Measurements from ENCODE around the gene NAMPT. TPM values are rescaled to one million over a fixed set of nuclear protein-coding genes. Genes with fewer than 3 reads are reported as not detected.
A peak's percentile ranks its signal among the peaks of the same experiment; 100 is the strongest.

The NAMPT gene
- total and polyA plus RNA-seq, 9 of the 15 experiments (the other 6 are each of a cell fraction or from before 2014, with no cell fraction given): 41.1 to 160 (median 106) TPM

DNA sequence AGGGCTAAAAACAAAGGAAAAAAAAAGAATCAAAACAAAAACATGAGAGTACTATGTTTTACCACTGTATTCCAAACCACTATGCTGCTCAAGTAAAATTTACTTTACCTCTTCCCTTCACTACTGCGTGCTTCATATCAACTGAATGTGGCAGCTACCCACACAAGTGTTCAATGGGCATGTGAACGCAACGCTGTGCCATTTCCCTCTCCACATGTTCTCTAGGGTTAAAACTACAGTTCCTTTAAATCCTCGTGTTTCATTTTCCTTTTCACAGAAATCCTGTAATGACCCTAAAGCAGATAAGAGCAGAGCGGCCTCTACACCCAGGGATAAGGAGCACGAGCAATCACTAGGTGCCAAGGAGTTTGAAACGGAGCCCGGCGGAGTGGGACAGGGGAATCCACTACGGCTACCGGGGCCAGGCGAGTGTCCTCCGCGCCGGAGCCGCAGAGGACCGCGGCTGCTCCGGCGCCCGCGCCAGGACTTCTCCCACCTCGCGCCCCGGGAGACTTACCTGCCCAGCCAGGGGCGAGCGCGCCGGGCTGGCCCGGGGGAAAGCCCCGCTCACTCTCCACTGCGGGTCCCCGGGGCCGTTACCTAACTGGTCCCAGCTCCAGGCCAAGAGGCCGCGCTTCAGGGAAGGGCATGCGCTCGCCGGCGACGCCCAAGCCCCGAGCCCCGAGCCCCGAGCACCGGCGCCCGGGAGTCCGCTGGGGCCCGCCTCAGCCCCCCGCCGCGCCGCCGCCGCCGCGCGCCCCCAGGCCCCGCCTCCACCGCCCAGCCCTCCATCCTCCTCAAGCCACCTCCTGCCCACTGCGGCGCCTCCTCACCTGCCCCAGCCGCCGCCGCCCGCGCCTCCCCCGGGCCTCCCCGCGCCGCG lies 711 bp downstream of the NAMPT start (continued):
- TF ChIP-seq, protein P1, sequence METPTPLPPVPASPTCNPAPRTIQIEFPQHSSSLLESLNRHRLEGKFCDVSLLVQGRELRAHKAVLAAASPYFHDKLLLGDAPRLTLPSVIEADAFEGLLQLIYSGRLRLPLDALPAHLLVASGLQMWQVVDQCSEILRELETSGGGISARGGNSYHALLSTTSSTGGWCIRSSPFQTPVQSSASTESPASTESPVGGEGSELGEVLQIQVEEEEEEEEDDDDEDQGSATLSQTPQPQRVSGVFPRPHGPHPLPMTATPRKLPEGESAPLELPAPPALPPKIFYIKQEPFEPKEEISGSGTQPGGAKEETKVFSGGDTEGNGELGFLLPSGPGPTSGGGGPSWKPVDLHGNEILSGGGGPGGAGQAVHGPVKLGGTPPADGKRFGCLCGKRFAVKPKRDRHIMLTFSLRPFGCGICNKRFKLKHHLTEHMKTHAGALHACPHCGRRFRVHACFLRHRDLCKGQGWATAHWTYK (CRISPR knock-in tag; IDR thresholded peaks at IDR 0.05): peak; percentile 74; the same call in 1 of the 2 replicates
- peak in 1 of 2 experiments; percentile 70; a peak in 1 of 4 replicates for TF ChIP-seq RCOR1 (IDR thresholded peaks at IDR 0.05; ENCODE audit: borderline replicate concordance in 1 of 2, low read depth in 2 of 2, low read length in 2 of 2)
- no peak for TF ChIP-seq PCBP2 (IDR thresholded peaks at IDR 0.05; ENCODE audit: low read depth, low read length, poor library complexity, severe bottlenecking)
- no peak for TF ChIP-seq ZNF431 (CRISPR knock-in tag; IDR thresholded peaks at IDR 0.05)
- TF ChIP-seq C11orf30 (IDR thresholded peaks at IDR 0.05; ENCODE audit: low read depth): no peak
- TF ChIP-seq MIER1 (IDR thresholded peaks at IDR 0.05; ENCODE audit: low read depth): no peak
- TF ChIP-seq, protein P2, sequence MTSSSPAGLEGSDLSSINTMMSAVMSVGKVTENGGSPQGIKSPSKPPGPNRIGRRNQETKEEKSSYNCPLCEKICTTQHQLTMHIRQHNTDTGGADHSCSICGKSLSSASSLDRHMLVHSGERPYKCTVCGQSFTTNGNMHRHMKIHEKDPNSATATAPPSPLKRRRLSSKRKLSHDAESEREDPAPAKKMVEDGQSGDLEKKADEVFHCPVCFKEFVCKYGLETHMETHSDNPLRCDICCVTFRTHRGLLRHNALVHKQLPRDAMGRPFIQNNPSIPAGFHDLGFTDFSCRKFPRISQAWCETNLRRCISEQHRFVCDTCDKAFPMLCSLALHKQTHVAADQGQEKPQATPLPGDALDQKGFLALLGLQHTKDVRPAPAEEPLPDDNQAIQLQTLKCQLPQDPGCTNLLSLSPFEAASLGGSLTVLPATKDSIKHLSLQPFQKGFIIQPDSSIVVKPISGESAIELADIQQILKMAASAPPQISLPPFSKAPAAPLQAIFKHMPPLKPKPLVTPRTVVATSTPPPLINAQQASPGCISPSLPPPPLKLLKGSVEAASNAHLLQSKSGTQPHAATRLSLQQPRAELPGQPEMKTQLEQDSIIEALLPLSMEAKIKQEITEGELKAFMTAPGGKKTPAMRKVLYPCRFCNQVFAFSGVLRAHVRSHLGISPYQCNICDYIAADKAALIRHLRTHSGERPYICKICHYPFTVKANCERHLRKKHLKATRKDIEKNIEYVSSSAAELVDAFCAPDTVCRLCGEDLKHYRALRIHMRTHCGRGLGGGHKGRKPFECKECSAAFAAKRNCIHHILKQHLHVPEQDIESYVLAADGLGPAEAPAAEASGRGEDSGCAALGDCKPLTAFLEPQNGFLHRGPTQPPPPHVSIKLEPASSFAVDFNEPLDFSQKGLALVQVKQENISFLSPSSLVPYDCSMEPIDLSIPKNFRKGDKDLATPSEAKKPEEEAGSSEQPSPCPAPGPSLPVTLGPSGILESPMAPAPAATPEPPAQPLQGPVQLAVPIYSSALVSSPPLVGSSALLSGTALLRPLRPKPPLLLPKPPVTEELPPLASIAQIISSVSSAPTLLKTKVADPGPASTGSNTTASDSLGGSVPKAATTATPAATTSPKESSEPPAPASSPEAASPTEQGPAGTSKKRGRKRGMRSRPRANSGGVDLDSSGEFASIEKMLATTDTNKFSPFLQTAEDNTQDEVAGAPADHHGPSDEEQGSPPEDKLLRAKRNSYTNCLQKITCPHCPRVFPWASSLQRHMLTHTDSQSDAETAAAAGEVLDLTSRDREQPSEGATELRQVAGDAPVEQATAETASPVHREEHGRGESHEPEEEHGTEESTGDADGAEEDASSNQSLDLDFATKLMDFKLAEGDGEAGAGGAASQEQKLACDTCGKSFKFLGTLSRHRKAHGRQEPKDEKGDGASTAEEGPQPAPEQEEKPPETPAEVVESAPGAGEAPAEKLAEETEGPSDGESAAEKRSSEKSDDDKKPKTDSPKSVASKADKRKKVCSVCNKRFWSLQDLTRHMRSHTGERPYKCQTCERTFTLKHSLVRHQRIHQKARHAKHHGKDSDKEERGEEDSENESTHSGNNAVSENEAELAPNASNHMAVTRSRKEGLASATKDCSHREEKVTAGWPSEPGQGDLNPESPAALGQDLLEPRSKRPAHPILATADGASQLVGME (CRISPR knock-in tag; IDR thresholded peaks at IDR 0.05): 0 out of 2 replicates have a peak, but pooled peaks have one; percentile 77
- TF ChIP-seq, protein P3, sequence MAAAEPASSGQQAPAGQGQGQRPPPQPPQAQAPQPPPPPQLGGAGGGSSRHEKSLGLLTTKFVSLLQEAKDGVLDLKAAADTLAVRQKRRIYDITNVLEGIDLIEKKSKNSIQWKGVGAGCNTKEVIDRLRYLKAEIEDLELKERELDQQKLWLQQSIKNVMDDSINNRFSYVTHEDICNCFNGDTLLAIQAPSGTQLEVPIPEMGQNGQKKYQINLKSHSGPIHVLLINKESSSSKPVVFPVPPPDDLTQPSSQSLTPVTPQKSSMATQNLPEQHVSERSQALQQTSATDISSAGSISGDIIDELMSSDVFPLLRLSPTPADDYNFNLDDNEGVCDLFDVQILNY (CRISPR knock-in tag; IDR thresholded peaks at IDR 0.05): no peak
- TF ChIP-seq KAT8 (IDR thresholded peaks at IDR 0.05; ENCODE audit: low read depth): no peak
- TF ChIP-seq ETV6 (IDR thresholded peaks at IDR 0.05; ENCODE audit: borderline replicate concordance in 1 of 2, low read depth in 2 of 2, low read length in 1 of 2): no peak; a peak in 2 of 4 replicates
- no peak for TF ChIP-seq ETV6 (CRISPR knock-in tag; IDR thresholded peaks at IDR 0.05; ENCODE audit: borderline replicate concordance)
- TF ChIP-seq TCF3 (CRISPR knock-in tag; IDR thresholded peaks at IDR 0.05): peak; percentile 17; the same call in 1 of the 2 replicates
- TF ChIP-seq ZNF140 (CRISPR knock-in tag; IDR thresholded peaks at IDR 0.05): no peak
- TF ChIP-seq DDX20 (tag; IDR thresholded peaks at IDR 0.05; ENCODE audit: low read depth): no peak
- peak; percentile 73 for TF ChIP-seq BHLHE40 (IDR thresholded peaks at IDR 0.05; ENCODE audit: low read length)
- no peak for TF ChIP-seq HDAC8 (tag; IDR thresholded peaks at IDR 0.05)
- no peak; the same call in 1 of the 2 replicates for TF ChIP-seq LCOR (CRISPR knock-in tag; IDR thresholded peaks at IDR 0.05)
- peak; percentile 83 for TF ChIP-seq MYC (IDR thresholded peaks at IDR 0.05; ENCODE audit: low read depth, low read length)
- TF ChIP-seq MYC (CRISPR knock-in tag; IDR thresholded peaks at IDR 0.05; ENCODE audit: borderline replicate concordance, low read depth): no peak

All from K562 (cell line).